Activated B cell treated with CpG ODN at 0.5 μM for 24 hours (primary cell): ENCODE results near the gene ANO1. TPM values are rescaled to one million over a fixed set of nuclear protein-coding genes. Genes with fewer than 3 reads are reported as not detected.
"Not testable (repeated sequence)": the region's sequence is repeated elsewhere in the genome, so short reads cannot be mapped to it uniquely, and the experiment has no call there.

ENCODE experiments used
- ATAC-seq: fragments of 200-7000 bp; cut with Tn5 transposase; one replicate; pipeline ENCODE4 v1.10.0; 2021; ENCODE audit warnings: low read depth, mild to moderate bottlenecking, moderate library complexity
- CTCF ChIA-PET: fragments of 350-600 bp; sonication (Branson Sonifier 250); formaldehyde crosslinking; loops from one replicate; lab custom pipeline; 2021; ENCODE audit warnings: antibody characterized with exemption; lab: Charles Lee
- POLR2A ChIA-PET: fragments of 350-600 bp; sonication (Branson Sonifier 250); formaldehyde crosslinking; loops from one replicate; lab custom pipeline; 2021; ENCODE audit warnings: antibody characterized with exemption; lab: Charles Lee
- DNase-seq: peaks from one replicate; pipeline ENCODE4 v3.0.0; 2022
- H3K27ac Mint-ChIP-seq: one replicate; pipeline ENCODE4 v1.8.0; 2020; ENCODE audit warnings: mixed read lengths
- H3K27me3 Mint-ChIP-seq: one replicate; pipeline ENCODE4 v1.8.0; 2021; ENCODE audit warnings: mixed read lengths
- H3K36me3 Mint-ChIP-seq: one replicate; pipeline ENCODE4 v1.8.0; 2021; ENCODE audit warnings: low read depth, mixed read lengths
- H3K4me1 Mint-ChIP-seq: one replicate; pipeline ENCODE4 v1.8.0; 2021; ENCODE audit warnings: mixed read lengths
- H3K4me3 Mint-ChIP-seq: one replicate; pipeline ENCODE4 v1.8.0; 2020; ENCODE audit warnings: mild to moderate bottlenecking, mixed read lengths
- H3K9me3 Mint-ChIP-seq: one replicate; pipeline ENCODE4 v1.8.0; 2020; ENCODE audit warnings: mixed read lengths
- CTCF ChIP-seq: fragments of 200-600 bp; IDR thresholded peaks from one replicate; pipeline ENCODE4 v1.8.0; 2022; ENCODE audit warnings: antibody characterized with exemption, mild to moderate bottlenecking
- intact Hi-C: fragments of 100-400 bp; cut with micrococcal nuclease; formaldehyde crosslinking; loops from one replicate; pipeline ENCODE4 v1.15.1; 2024
- total RNA-seq: library from RNA; stranded (reverse); gene quantifications from 2 replicates; pipeline ENCODE4 v1.2.3, GENCODE V29; 2022

Gene ANO1
- total RNA-seq, 1 donor from 2014 or later, result not detected

- no peak for TF ChIP-seq CTCF
- ChIA-PET POLR2A (no interaction called here), CTCF (no interaction called here)
- DNase-seq (no peak), ATAC-seq (no peak)
- H3K4me1 Mint-ChIP-seq, result peaks cover 21% of the 10 kb centered on the region
- H3K9me3 Mint-ChIP-seq, result no peaks in the 10 kb centered on the region
- intact Hi-C loops, result no loop called here
- peaks cover 52% of the 10 kb centered on the region for H3K36me3 Mint-ChIP-seq
- H3K4me3 Mint-ChIP-seq, result no peak overlapping the region
- H3K27ac Mint-ChIP-seq, result no peak overlapping the region
- H3K27me3 Mint-ChIP-seq, result no peaks in the 10 kb centered on the region
Measured at GRCh38 chr11:70209391-70209912, 131.3 kb downstream of the ANO1 start.

- Mint-ChIP-seq H3K4me1 (peaks cover 14% of the 10 kb centered on the region), H3K9me3 (no peaks in the 10 kb centered on the region), H3K27ac (no peak overlapping the region), H3K36me3 (peaks cover 46% of the 10 kb centered on the region), H3K4me3 (no peak overlapping the region), H3K27me3 (no peaks in the 10 kb centered on the region)
- TF ChIP-seq CTCF, result no peak
- CTCF ChIA-PET, result no interaction called here
- DNase-seq (no peak), ATAC-seq (no peak)
- POLR2A ChIA-PET, result interaction anchor here (0.6 kb wide), 1 partner anchor 237 kb away, joined by 3 read pairs; no protein-coding TSS in a partner anchor
- intact Hi-C loops, result no loop called here
Measured at GRCh38 chr11:70210051-70210501, 132.0 kb downstream of the ANO1 start.

- H3K4me1 Mint-ChIP-seq, result peaks cover 11% of the 10 kb centered on the region
- H3K27ac Mint-ChIP-seq, result no peak overlapping the region
- POLR2A ChIA-PET, result interaction anchor here (0.6 kb wide), 1 partner anchor 238 kb away, joined by 3 read pairs; no protein-coding TSS in a partner anchor
- H3K9me3 Mint-ChIP-seq, result no peaks in the 10 kb centered on the region
- ATAC-seq, result no peak
- no peak for DNase-seq
- intact Hi-C loops, result no loop called here
- CTCF ChIA-PET, result no interaction called here
- H3K27me3 Mint-ChIP-seq, result no peaks in the 10 kb centered on the region
- TF ChIP-seq CTCF, result no peak
- H3K36me3 Mint-ChIP-seq, result peaks cover 42% of the 10 kb centered on the region
- no peak overlapping the region for H3K4me3 Mint-ChIP-seq
Measured at GRCh38 chr11:70210530-70210929, 132.4 kb downstream of the ANO1 start.

GRCh38 chr11:70212227-70212811 lies 134.2 kb downstream of the ANO1 start:
- POLR2A ChIA-PET, result interaction anchor here (1.1 kb wide), 1 partner anchor 8 kb away, joined by 3 read pairs; no protein-coding TSS in a partner anchor
- Mint-ChIP-seq H3K27me3 (no peaks in the 10 kb centered on the region), H3K9me3 (no peaks in the 10 kb centered on the region), H3K27ac (no peak overlapping the region), H3K36me3 (peaks cover 24% of the 10 kb centered on the region), H3K4me1 (peaks cover 6% of the 10 kb centered on the region), H3K4me3 (no peak overlapping the region)
- intact Hi-C loops, result no loop called here
- no peak for TF ChIP-seq CTCF
- CTCF ChIA-PET, result no interaction called here
- ATAC-seq (no peak), DNase-seq (no peak)

GRCh38 chr11:70217388-70217787 lies 139.3 kb downstream of the ANO1 start:
- H3K4me3 Mint-ChIP-seq, H3K9me3 Mint-ChIP-seq, H3K27ac Mint-ChIP-seq, H3K36me3 Mint-ChIP-seq, DNase-seq, POLR2A ChIA-PET, H3K4me1 Mint-ChIP-seq, ATAC-seq, CTCF ChIA-PET, intact Hi-C loops: not testable (repeated sequence)
- peaks cover 28% of the 10 kb centered on the region for H3K27me3 Mint-ChIP-seq

GRCh38 chr11:70218076-70218475 lies 140.0 kb downstream of the ANO1 start:
- H3K9me3 Mint-ChIP-seq, H3K27ac Mint-ChIP-seq, H3K36me3 Mint-ChIP-seq, CTCF ChIA-PET, H3K4me3 Mint-ChIP-seq, POLR2A ChIA-PET, ATAC-seq, intact Hi-C loops, DNase-seq, H3K4me1 Mint-ChIP-seq: not testable (repeated sequence)
- H3K27me3 Mint-ChIP-seq, result peaks cover 30% of the 10 kb centered on the region
